SHP77 treated with DMSO at 0.1 percent for 48 hours (cell line): ENCODE measurements around the gene FADD.
"Not testable (repeated sequence)": the region's sequence is repeated elsewhere in the genome, so short reads cannot be mapped to it uniquely, and the experiment has no call there.

ENCODE experiments used
- DNase-seq: peaks from one replicate; lab custom pipeline; 2025; lab: John Stamatoyannopoulos, UW

FADD gene

GRCh38 chr11:70180906-70181305 lies 22.2 kb upstream of the FADD start:
- DNase-seq = no peak

GRCh38 chr11:70182266-70182665 lies 20.8 kb upstream of the FADD start:
- DNase-seq = no peak

GRCh38 chr11:70183032-70183431 lies 20.1 kb upstream of the FADD start:
- no peak for DNase-seq

GRCh38 chr11:70183483-70184176 lies 19.5 kb upstream of the FADD start:
- DNase-seq = no peak

- no peak for DNase-seq
Observed at GRCh38 chr11:70184396-70184795, 18.7 kb upstream of the FADD start.

GRCh38 chr11:70185348-70186055 lies 17.6 kb upstream of the FADD start:
- no peak for DNase-seq

- no peak for DNase-seq
Observed at GRCh38 chr11:70186420-70186819, 16.7 kb upstream of the FADD start.

- no peak for DNase-seq
Observed at GRCh38 chr11:70186936-70187335, 16.2 kb upstream of the FADD start.

GRCh38 chr11:70187771-70188170 lies 15.3 kb upstream of the FADD start:
- DNase-seq = no peak

GRCh38 chr11:70189622-70190021 lies 13.5 kb upstream of the FADD start:
- no peak for DNase-seq

- peak; percentile 47 for DNase-seq
Observed at GRCh38 chr11:70191495-70192140, 11.5 kb upstream of the FADD start.

- DNase-seq = no peak
Observed at GRCh38 chr11:70192666-70193410, 10.3 kb upstream of the FADD start.

- DNase-seq = no peak
Observed at GRCh38 chr11:70193411-70194292, 9.4 kb upstream of the FADD start.

- no peak for DNase-seq
Observed at GRCh38 chr11:70194792-70195791, 8.0 kb upstream of the FADD start.

- DNase-seq = no peak
Observed at GRCh38 chr11:70200212-70200844, 2.8 kb upstream of the FADD start.

- not testable (repeated sequence) for DNase-seq
Observed at GRCh38 chr11:70201047-70201446, 2.0 kb upstream of the FADD start.

GRCh38 chr11:70201882-70202861 lies 924 bp upstream of the FADD start:
- no peak for DNase-seq

- no peak for DNase-seq
Observed at GRCh38 chr11:70203751-70204465, 812 bp downstream of the FADD start.
